SK-N-MC (cell line): Measurements from ENCODE around the gene TMEM26.

Experiments used
- DNase-seq: peaks from one replicate; pipeline ENCODE4 v3.0.0-alpha.2; 2011; ENCODE audit warnings: low read depth, low spot score
- H3K27ac ChIP-seq: fragments of 200-600 bp; sonication (generic); 2 replicates; pipeline ENCODE4 v1.5.1; 2016; ENCODE audit warnings: mixed run types
- H3K36me3 ChIP-seq: fragments of 200-600 bp; sonication (generic); 2 replicates; pipeline ENCODE4 v1.6.1; 2017; ENCODE audit warnings: antibody characterized with exemption, low read length, mixed read lengths; ENCODE audit not compliant: insufficient read depth
- H3K4me3 ChIP-seq: fragments of 200-600 bp; sonication (generic); 2 replicates; pipeline ENCODE4 v1.5.1; 2016
- H3K9ac ChIP-seq: fragments of 200-600 bp; sonication (generic); 2 replicates; pipeline ENCODE4 v1.8.0; 2017; ENCODE audit warnings: mixed run types, mixed read lengths; ENCODE audit not compliant: insufficient read length
- H3K9me3 ChIP-seq: fragments of 200-600 bp; sonication (generic); 2 replicates; pipeline ENCODE4 v1.6.1; 2017; ENCODE audit warnings: low read depth, mild to moderate bottlenecking, antibody characterized with exemption, low read length, moderate library complexity, mixed read lengths
- EZH2 ChIP-seq: fragments of 200-600 bp; sonication (generic); IDR thresholded peaks from one replicate; pipeline ENCODE4 v1.6.1; 2017; ENCODE audit warnings: antibody characterized with exemption
- FOXP2 ChIP-seq: optimal IDR thresholded peaks from 2 replicates; pipeline ENCODE3; 2011; ENCODE audit warnings: mild to moderate bottlenecking, moderate library complexity; ENCODE audit not compliant: insufficient read depth; ENCODE audit errors: extremely low read length, control extremely low read depth
- POLR2AphosphoS5 ChIP-seq: IDR thresholded peaks from 2 replicates; pipeline ENCODE4 v1.6.1; 2012; ENCODE audit warnings: mild to moderate bottlenecking, low read depth, low read length, borderline replicate concordance

The TMEM26 gene

DNA sequence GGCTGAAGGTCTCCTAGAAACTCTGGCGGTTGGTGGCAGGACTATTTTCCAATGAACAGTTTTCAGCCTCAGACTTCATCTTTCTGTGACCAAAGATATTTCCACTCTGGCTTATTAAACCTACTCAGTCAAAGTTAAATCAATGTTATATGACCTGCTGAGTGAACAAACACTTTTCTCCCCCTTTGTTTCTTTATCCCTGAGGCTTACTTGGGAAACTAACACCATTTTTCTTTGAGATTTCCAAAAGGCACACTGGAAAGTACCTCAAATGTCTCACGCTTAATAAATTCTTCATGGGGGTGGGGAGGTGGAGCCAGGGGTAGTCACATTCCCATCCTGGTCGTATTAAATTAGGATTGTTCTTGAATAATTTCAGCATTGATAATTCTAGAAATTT, 1.8 kb downstream of the TMEM26 start:
- Histone ChIP-seq H3K9ac (no peak overlapping the region), H3K9me3 (no peaks in the 10 kb centered on the region), H3K36me3 (no peaks in the 10 kb centered on the region), H3K4me3 (no peak overlapping the region), H3K27ac (no peak overlapping the region)
- no peak for DNase-seq
- no peak for TF ChIP-seq FOXP2
- TF ChIP-seq EZH2: no peak
- no peak for TF ChIP-seq POLR2AphosphoS5

- no peaks in the 10 kb centered on the region for H3K9me3 ChIP-seq
- no peak overlapping the region for H3K4me3 ChIP-seq
- TF ChIP-seq EZH2: no peak
- no peak for TF ChIP-seq POLR2AphosphoS5
- TF ChIP-seq FOXP2: no peak
- H3K9ac ChIP-seq: no peak overlapping the region
- H3K27ac ChIP-seq: no peak overlapping the region
- no peak for DNase-seq
- no peaks in the 10 kb centered on the region for H3K36me3 ChIP-seq
Measured at GRCh38 chr10:61448841-61449600, 4.2 kb downstream of the TMEM26 start.

DNA sequence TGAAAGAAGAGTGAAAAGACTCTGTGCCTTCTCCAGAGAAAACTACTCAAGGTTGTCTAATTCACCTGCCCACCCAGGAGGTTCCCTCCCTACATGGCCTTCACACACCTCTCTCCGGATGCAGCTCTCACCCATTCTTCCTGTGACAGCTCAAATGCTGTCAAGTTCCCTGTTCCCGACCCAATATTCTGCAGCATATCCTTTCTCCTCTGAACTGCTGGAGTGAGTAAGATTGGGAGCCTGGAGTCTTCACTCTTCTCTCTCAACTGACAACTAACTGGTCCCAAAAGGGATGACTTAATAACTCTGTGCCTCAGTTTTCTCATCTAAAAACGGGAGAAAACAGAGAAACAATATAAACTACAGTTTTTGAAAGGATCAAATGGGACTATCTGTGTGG, 5.1 kb downstream of the TMEM26 start:
- Histone ChIP-seq H3K9ac (no peak overlapping the region), H3K36me3 (no peaks in the 10 kb centered on the region), H3K4me3 (no peak overlapping the region), H3K27ac (no peak overlapping the region), H3K9me3 (no peaks in the 10 kb centered on the region)
- DNase-seq: no peak
- TF ChIP-seq EZH2: no peak
- TF ChIP-seq POLR2AphosphoS5: no peak
- no peak for TF ChIP-seq FOXP2

DNA sequence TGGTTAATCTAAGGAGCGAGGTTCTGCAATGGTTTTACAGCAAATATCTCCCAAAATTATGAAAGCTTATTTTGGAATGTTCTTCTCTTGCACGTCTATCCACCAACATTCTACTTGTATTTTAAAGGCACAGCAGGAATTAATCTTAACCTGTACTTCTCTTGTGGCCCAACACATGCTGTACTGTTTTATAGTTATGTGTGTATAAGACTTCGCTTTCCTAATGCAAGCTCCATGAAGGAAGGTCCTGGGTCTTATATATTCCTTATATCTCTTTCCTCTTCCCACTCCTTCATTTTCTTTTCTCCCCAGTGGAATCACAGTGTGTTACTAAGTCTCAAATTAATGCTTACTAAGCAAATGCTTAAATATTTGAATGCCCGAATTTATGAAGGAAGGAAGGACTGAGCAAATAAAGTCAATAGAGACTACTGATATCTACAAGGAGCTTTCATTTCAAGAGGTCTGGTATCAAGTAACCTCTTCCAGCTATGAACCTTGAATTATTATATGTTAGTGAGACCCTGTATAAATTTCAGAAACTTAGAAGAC, 14.0 kb downstream of the TMEM26 start:
- Histone ChIP-seq H3K9ac (no peak overlapping the region), H3K4me3 (peak overlapping the region; percentile 18; the same call in 1 of the 2 replicates), H3K9me3 (no peaks in the 10 kb centered on the region), H3K27ac (peak overlapping the region; percentile 65), H3K36me3 (no peaks in the 10 kb centered on the region)
- no peak for DNase-seq
- no peak for TF ChIP-seq FOXP2
- no peak for TF ChIP-seq POLR2AphosphoS5
- TF ChIP-seq EZH2: no peak

DNA sequence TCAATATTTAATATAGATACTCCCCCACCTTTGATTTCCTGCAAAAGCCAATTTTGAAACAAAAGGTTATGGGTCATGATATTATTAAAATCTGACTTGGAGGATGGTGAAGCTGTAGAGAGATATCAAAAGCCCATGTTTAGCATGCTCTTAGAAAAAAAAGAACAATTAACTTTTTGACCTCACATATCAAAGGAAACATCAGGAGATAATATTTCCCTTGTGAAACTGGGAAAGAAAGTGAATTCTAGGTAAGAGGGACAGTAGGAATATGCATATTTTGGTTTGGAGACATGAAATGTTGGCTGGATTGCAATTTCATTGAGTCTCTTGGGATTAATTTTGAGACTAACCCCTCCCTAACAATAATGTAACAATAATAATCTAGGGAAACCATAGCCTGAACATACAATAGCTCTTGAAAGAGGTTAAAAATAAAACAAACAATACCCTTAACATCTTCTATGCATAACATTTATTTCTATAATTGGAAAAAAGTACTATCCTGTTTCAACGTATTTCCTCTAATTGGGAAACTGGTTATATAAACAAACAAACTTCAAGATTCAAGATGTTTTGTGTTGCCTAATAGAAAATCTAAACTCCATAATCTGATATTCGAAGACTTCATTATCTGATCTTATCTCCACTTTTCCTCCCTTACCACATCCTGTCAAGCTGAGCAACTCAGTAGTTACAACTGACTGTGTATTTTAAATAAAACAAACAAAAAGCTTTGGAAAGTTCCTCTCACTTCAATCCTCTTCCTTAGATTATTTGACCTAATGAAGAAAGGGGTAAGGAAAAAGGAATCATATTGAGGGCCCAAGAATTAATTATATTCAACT, 14.8 kb downstream of the TMEM26 start:
- Histone ChIP-seq H3K36me3 (no peaks in the 10 kb centered on the region), H3K27ac (peak overlapping the region; percentile 65), H3K4me3 (peak overlapping the region; percentile 18; the same call in 1 of the 2 replicates), H3K9me3 (no peaks in the 10 kb centered on the region), H3K9ac (no peak overlapping the region)
- TF ChIP-seq POLR2AphosphoS5: no peak
- no peak for TF ChIP-seq EZH2
- TF ChIP-seq FOXP2: no peak
- DNase-seq: peak; percentile 28

DNA sequence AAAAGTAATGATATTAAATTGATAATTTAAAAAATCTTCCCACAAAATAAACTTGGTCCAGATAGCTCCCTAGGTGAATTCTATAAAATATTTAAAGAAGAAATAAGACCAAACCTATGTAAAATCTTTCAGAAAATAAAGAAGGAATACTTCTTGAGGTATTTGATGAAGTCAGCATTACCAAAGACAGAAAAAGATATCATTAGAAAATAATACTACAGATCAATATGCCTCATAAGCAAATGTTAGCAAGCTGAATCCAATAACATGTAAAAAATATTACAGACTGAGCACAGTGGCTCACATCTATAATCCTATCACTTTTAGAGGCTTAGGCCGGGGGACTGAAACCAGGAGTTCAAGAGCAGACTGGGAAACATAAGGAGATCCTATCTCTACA, 30.0 kb downstream of the TMEM26 start:
- TF ChIP-seq FOXP2: no peak
- TF ChIP-seq POLR2AphosphoS5: no peak
- TF ChIP-seq EZH2: no peak
- Histone ChIP-seq H3K9ac (no peak overlapping the region), H3K9me3 (no peaks in the 10 kb centered on the region; the same call in 1 of the 2 replicates), H3K4me3 (no peak overlapping the region), H3K36me3 (no peaks in the 10 kb centered on the region), H3K27ac (no peak overlapping the region)
- DNase-seq: no peak

- H3K36me3 ChIP-seq: no peaks in the 10 kb centered on the region
- no peaks in the 10 kb centered on the region for H3K9me3 ChIP-seq
- DNase-seq: no peak
- H3K27ac ChIP-seq: no peak overlapping the region
- H3K9ac ChIP-seq: no peak overlapping the region
- no peak for TF ChIP-seq POLR2AphosphoS5
- TF ChIP-seq FOXP2: no peak
- no peak for TF ChIP-seq EZH2
- no peak overlapping the region for H3K4me3 ChIP-seq
Measured at GRCh38 chr10:61417661-61418060, 35.5 kb downstream of the TMEM26 start.

DNA sequence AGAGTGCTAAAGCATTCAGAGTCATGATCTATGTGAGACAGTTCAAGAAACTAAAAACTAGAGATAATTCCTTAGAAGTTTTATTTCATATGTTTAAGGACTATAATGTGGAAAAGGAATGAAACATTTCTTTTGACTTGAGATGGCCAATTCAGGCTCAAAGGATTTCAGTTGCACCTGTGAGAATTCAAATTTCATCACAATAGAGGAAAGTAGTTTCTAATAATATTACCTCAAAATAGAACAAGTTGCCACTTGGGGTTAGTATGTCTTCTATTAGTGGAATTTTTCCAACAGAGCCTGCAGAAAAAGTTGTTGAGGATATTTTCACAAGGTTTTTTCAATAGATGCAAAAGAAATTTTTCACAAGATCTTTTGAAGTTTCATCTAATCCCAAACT, 37.4 kb downstream of the TMEM26 start:
- no peak for TF ChIP-seq EZH2
- TF ChIP-seq FOXP2: no peak
- no peak for TF ChIP-seq POLR2AphosphoS5
- Histone ChIP-seq H3K9ac (no peak overlapping the region), H3K36me3 (no peaks in the 10 kb centered on the region), H3K9me3 (no peaks in the 10 kb centered on the region), H3K27ac (no peak overlapping the region), H3K4me3 (no peak overlapping the region)
- no peak for DNase-seq
